T-cell (primary cell): ENCODE data around the gene ADAM11. TPM values are rescaled to one million over a fixed set of nuclear protein-coding genes. Genes with fewer than 3 reads are reported as not detected.
A peak's percentile ranks its signal among the peaks of the same experiment; 100 is the strongest.
"Not testable (repeated sequence)": the region's sequence is repeated elsewhere in the genome, so short reads cannot be mapped to it uniquely, and the experiment has no call there.

Source experiments
- ATAC-seq, 4 experiments: fragments of 200-7000 bp in 3 of 4; fragments of 150-1000 bp in 1 of 4; cut with Tn5 transposase; replicated peaks in 1 of 4; 1 replicate in 3 of 4; 2 replicates in 1 of 4; pipeline ENCODE4 v1.10.0; 2021; ENCODE audit warnings: moderate library complexity in 3 of 4, mild to moderate bottlenecking in 2 of 4, moderate number of reproducible peaks in 1 of 4
- CTCF ChIA-PET, 2 donors: fragments of 300-600 bp; sonication (Branson Sonifier 250); formaldehyde crosslinking; loops; one replicate each; lab custom pipeline; 2022; ENCODE audit warnings: antibody characterized with exemption in 2 of 2; lab: Charles Lee
- POLR2A ChIA-PET, 2 donors: fragments of 300-600 bp; sonication (Branson Sonifier 250); formaldehyde crosslinking; loops; one replicate each; lab custom pipeline; 2022; ENCODE audit warnings: antibody characterized with exemption in 2 of 2; lab: Charles Lee
- DNase-seq, 35 experiments: peaks; one replicate each; pipeline versions ENCODE4 v3.0.0 to v3.0.0-alpha.2; 2013 to 2023
- H3K27ac ChIP-seq: one replicate; pipeline ENCODE4 v1.5.1; 2013; ENCODE audit warnings: low read length
- H3K27me3 ChIP-seq, 2 experiments: replicated peaks in 1 of 2; 1 replicate in 1 of 2; 2 replicates in 1 of 2; pipeline versions ENCODE4 v1.6.1 to v1.7.0; 2013; ENCODE audit warnings: low read length in 1 of 2, mixed read lengths in 1 of 2; ENCODE audit not compliant: control insufficient read depth in 2 of 2, insufficient read depth in 2 of 2; ENCODE audit errors: extremely low read depth in 1 of 2
- H3K36me3 ChIP-seq, 2 donors: 1 replicate in 1 of 2; 2 replicates in 1 of 2; pipeline versions ENCODE4 v1.6.1 to v1.7.0; 2013; ENCODE audit warnings: low read length in 1 of 2; ENCODE audit not compliant: control insufficient read depth in 2 of 2, insufficient read depth in 1 of 2; ENCODE audit errors: extremely low read depth in 1 of 2
- H3K4me1 ChIP-seq, 2 experiments: 1 replicate in 1 of 2; 2 replicates in 1 of 2; pipeline versions ENCODE4 v1.6.1 to v1.7.0; 2013; ENCODE audit warnings: low read length in 2 of 2, mixed read lengths in 1 of 2; ENCODE audit not compliant: insufficient read depth in 2 of 2, control insufficient read depth in 1 of 2; ENCODE audit errors: extremely low read depth in 1 of 2
- H3K4me3 ChIP-seq, 2 donors: 1 replicate in 1 of 2; 2 replicates in 1 of 2; pipeline versions ENCODE4 v1.5.1 to v1.7.0; 2013; ENCODE audit warnings: mild to moderate bottlenecking in 2 of 2, low read length in 1 of 2, moderate library complexity in 1 of 2; ENCODE audit not compliant: control insufficient read depth in 1 of 2; ENCODE audit errors: extremely low read depth in 1 of 2
- H3K9me3 ChIP-seq: 2 replicates; pipeline ENCODE4 v1.7.0; 2013
- H3K27ac Mint-ChIP-seq, 2 donors: one replicate each; pipeline ENCODE4 v1.8.0; 2020 to 2021; ENCODE audit warnings: mild to moderate bottlenecking in 2 of 2, mixed read lengths in 2 of 2
- H3K27me3 Mint-ChIP-seq, 2 donors: one replicate each; pipeline ENCODE4 v1.8.0; 2021 to 2022; ENCODE audit warnings: mixed read lengths in 2 of 2
- H3K36me3 Mint-ChIP-seq: one replicate; pipeline ENCODE4 v1.8.0; 2021; ENCODE audit warnings: mixed read lengths
- H3K4me1 Mint-ChIP-seq, 3 donors: one replicate each; pipeline ENCODE4 v1.8.0; 2020 to 2022; ENCODE audit warnings: mixed read lengths in 3 of 3, mild to moderate bottlenecking in 1 of 3
- H3K4me3 Mint-ChIP-seq, 3 donors: one replicate each; pipeline ENCODE4 v1.8.0; 2020 to 2022; ENCODE audit warnings: mild to moderate bottlenecking in 3 of 3, mixed read lengths in 3 of 3, moderate library complexity in 3 of 3
- H3K9me3 Mint-ChIP-seq, 3 donors: one replicate each; pipeline ENCODE4 v1.8.0; 2020 to 2022; ENCODE audit warnings: mixed read lengths in 3 of 3
- WGBS: methylation state at CpG from one replicate; pipeline ENCODE4 v1.1.5; 2013; ENCODE audit warnings: missing lambda C conversion rate; ENCODE audit not compliant: insufficient coverage; 5-methylcytosine and 5-hydroxymethylcytosine counted together
- total RNA-seq, 35 experiments: library from RNA in 6 of 35; stranded (reverse) in 6 of 35; fragments of 120-200 nt in 1 of 35; gene quantifications; one replicate each; pipeline versions ENCODE4 v1.2.1 to v1.2.4 and lab custom pipeline; 2013 to 2026

Gene ADAM11
- total RNA-seq, 5 donors from 2014 or later (not counting 1 experiment from before 2014, with no cell fraction given), result 0.43 to 1.0 (median 0.68) TPM

DNA sequence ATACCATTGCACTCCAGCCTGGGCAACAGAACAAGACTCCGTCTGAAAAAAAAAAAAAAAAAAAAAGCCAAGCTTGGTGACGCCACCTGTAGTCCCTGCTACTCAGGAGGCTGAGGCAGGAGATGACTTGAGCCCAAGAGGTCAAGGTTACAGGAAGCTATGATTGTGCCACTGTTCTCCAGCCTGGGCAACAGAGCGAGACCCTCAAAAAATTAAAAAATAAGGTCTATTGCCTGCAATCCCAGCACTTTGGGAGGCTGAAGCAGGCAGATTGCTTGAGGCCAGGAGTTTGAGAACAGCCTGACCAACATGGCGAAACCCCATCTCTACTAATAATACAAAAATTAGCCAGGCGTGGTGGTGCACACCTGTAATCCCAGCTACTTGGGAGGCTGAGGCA is 3.6 kb upstream of the ADAM11 start:
- H3K27ac ChIP-seq, H3K9me3 Mint-ChIP-seq, DNase-seq, ATAC-seq, H3K4me1 Mint-ChIP-seq, H3K36me3 ChIP-seq, POLR2A ChIA-PET, H3K4me3 ChIP-seq, H3K4me3 Mint-ChIP-seq, H3K27ac Mint-ChIP-seq, H3K9me3 ChIP-seq: not testable (repeated sequence)
- CTCF ChIA-PET, result interaction anchor here in 1 of 2 donors (0.6 kb wide), 1 partner anchor 64 kb away, joined by 6 read pairs; no protein-coding TSS in a partner anchor
- Histone ChIP-seq H3K27me3 (peaks cover 2 to 41% of the 10 kb centered on the region in 2 experiments), H3K4me1 (peaks cover 0 to 13% of the 10 kb centered on the region in 2 experiments)
- Mint-ChIP-seq H3K36me3 (peaks cover 12% of the 10 kb centered on the region), H3K27me3 (peaks cover 7 to 20% of the 10 kb centered on the region in 2 donors)
- WGBS, result 92% methylated on average over 2 of the region's 5 CpGs

DNA sequence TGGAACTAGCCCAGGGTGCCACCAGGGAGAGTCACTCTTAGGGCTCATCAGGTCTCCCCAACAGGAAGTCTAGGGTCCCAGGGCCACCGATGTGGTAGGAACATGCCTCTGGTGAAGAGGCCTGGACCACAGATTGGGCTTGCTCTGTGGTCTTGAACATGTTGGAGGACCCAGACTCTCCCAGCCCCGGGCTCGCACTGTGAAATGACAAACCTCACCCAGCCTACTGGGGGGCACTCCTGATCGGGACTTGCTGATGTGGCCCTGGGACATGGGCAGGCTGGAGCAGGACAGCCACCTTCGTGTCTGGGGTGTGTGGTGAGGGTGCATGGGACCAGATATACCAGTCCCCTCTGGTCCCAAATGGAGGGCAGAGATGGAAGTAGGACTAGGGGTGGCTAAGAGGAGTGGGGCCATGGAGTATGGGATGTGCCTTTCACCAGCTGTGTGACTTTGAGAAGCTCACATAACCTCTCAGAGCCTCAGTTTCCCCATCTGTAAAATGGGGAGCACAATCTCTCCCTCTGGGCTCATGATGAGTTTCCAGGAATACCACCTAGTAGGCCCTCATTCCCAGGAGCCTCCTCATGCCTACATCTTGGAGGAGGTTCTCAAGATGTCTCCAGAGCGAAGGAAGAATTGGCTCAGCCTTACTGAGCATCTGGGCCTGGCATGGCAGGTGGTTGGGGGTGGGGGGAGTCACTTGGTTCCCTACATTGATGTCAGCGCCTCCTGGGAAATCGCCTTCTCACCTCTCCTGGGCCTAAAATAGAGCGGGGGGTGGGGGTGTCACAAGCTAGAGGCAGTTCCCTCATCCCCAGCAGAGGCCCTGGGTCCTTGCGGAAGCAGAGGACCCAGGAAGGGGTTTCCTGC is 1.5 kb upstream of the ADAM11 start:
- no peak overlapping the region for H3K27ac Mint-ChIP-seq
- no peak for DNase-seq

GRCh38 chr17:44757918-44758413 is 822 bp upstream of the ADAM11 start:
- ChIA-PET POLR2A (no interaction called here), CTCF (interaction anchor here in 1 of 2 donors (0.5 kb wide), 1 partner anchor 15 kb away, joined by 3 read pairs; no protein-coding TSS in a partner anchor)
- Histone ChIP-seq H3K27ac (no peak overlapping the region), H3K4me3 (no peak overlapping the region), H3K4me1 (peaks cover 0 to 13% of the 10 kb centered on the region in 2 experiments), H3K36me3 (no peaks in the 10 kb centered on the region), H3K9me3 (no peaks in the 10 kb centered on the region), H3K27me3 (peaks cover 2 to 63% of the 10 kb centered on the region in 2 experiments)
- H3K4me3 Mint-ChIP-seq, result peak overlapping the region; percentile 41 to 74 (median 71)
- peak overlapping the region in 1 of 2 donors; percentile 49 for H3K27ac Mint-ChIP-seq
- WGBS, result 50% methylated on average over 2 of the region's 5 CpGs
- peaks cover 20 to 44% of the 10 kb centered on the region in 2 donors for H3K27me3 Mint-ChIP-seq
- H3K36me3 Mint-ChIP-seq, result no peaks in the 10 kb centered on the region
- ATAC-seq (no peak), DNase-seq (no peak)
- H3K4me1 Mint-ChIP-seq, result peaks cover 0 to 4% (median 2%) of the 10 kb centered on the region in 3 donors
- H3K9me3 Mint-ChIP-seq, result no peaks in the 10 kb centered on the region

More for the DNA sequence above, 1.5 kb upstream of the ADAM11 start:
- no peaks in the 10 kb centered on the region for H3K36me3 Mint-ChIP-seq
- no peak for ATAC-seq
- Histone ChIP-seq H3K9me3 (no peaks in the 10 kb centered on the region), H3K27me3 (peaks cover 2 to 58% of the 10 kb centered on the region in 2 experiments), H3K36me3 (no peaks in the 10 kb centered on the region), H3K4me3 (no peak overlapping the region), H3K27ac (no peak overlapping the region), H3K4me1 (peaks cover 0 to 13% of the 10 kb centered on the region in 2 experiments)
- peaks cover 0 to 4% (median 2%) of the 10 kb centered on the region in 3 donors for H3K4me1 Mint-ChIP-seq
- POLR2A ChIA-PET, result no interaction called here
- 79% methylated on average over 4 of the region's 10 CpGs for WGBS
- H3K27me3 Mint-ChIP-seq, result peaks cover 20 to 39% of the 10 kb centered on the region in 2 donors
- no peaks in the 10 kb centered on the region for H3K9me3 Mint-ChIP-seq
- peak overlapping the region in 2 of 3 donors; percentile 71 to 74 for H3K4me3 Mint-ChIP-seq
- CTCF ChIA-PET, result interaction anchor here (0.5 to 0.6 kb wide), 3 partner anchors 15 to 80 kb away, joined by 3 to 9 read pairs (median 3); no protein-coding TSS in a partner anchor

DNA sequence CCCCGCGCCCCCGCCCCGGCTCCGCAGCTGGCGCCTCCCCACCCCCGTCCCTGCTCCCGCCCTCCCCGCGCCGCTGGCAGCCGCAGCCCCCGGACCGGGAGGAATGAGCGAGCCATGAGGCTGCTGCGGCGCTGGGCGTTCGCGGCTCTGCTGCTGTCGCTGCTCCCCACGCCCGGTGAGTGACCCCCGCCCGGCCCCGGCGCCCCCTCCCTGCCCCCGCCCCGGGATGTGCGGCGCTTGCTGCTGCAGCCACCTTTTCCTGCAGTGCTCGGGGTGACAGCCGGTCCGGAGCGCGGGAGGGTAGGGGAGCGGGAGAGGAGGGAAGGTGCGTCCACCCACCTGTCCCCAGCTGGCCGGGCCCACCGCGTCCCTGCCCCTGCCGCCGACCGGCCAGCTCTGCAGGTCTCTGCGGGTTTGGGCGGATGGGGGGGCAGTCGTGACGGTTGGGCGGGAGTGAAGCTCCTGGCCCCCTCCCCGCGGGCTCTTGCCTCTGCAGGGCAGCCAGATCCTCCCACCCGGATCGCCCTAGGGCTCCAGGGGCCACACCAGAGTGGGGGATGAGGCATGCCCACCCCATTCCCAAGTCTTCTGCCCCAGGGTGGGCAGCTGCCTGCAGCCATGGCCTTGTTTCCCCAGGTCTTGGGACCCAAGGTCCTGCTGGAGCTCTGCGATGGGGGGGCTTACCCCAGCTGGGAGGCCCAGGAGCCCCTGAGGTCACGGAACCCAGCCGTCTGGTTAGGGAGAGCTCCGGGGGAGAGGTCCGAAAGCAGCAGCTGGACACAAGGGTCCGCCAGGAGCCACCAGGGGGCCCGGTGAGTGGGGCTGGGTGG is 513 bp downstream of the ADAM11 start:
- H3K27me3 Mint-ChIP-seq, result peaks cover 20 to 56% of the 10 kb centered on the region in 2 donors
- ChIA-PET CTCF (no interaction called here), POLR2A (no interaction called here)
- peak overlapping the region in 1 of 3 donors; percentile 24 for H3K4me3 Mint-ChIP-seq
- no peaks in the 10 kb centered on the region for H3K9me3 ChIP-seq
- peaks cover 2 to 65% of the 10 kb centered on the region in 2 experiments for H3K27me3 ChIP-seq
- DNase-seq (no peak), ATAC-seq (peak; percentile 26 to 45 (median 36))
- no peaks in the 10 kb centered on the region for H3K36me3 Mint-ChIP-seq
- no peak overlapping the region for H3K27ac ChIP-seq
- no peaks in the 10 kb centered on the region for H3K36me3 ChIP-seq
- H3K4me1 Mint-ChIP-seq, result peaks cover 0 to 4% (median 2%) of the 10 kb centered on the region in 3 donors
- H3K4me3 ChIP-seq, result peak overlapping the region; percentile 20 to 26
- no peaks in the 10 kb centered on the region for H3K9me3 Mint-ChIP-seq
- H3K27ac Mint-ChIP-seq, result no peak overlapping the region
- WGBS, result 11% methylated on average over 44 of the region's 60 CpGs
- H3K4me1 ChIP-seq, result peaks cover 0 to 13% of the 10 kb centered on the region in 2 experiments

DNA sequence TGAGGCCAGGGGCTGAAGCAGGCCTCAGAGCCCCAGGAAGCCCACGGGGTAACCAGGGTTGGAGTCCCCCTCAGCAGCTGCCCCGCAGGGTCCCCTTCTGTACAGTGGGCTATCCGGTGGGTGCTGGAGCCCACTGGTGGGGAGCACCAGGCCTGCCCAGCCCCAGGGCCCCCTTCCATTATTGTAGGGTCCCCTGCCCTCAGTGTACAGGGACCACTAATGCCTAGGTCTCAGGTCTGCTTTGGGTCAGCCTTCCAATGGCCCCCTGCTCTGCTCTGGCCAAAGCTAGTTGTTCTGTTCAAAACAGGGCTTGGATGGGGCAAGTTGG is 1.1 kb downstream of the ADAM11 start:
- POLR2A ChIA-PET, result no interaction called here
- 81% methylated on average over 3 of the region's 3 CpGs for WGBS

More for the DNA sequence above, 1.1 kb downstream of the ADAM11 start:
- Histone ChIP-seq H3K36me3 (no peaks in the 10 kb centered on the region), H3K27me3 (peaks cover 2 to 71% of the 10 kb centered on the region in 2 experiments), H3K4me3 (no peak overlapping the region), H3K27ac (no peak overlapping the region), H3K4me1 (peaks cover 0 to 13% of the 10 kb centered on the region in 2 experiments), H3K9me3 (no peaks in the 10 kb centered on the region)
- CTCF ChIA-PET, result no interaction called here
- Mint-ChIP-seq H3K4me3 (peak overlapping the region; percentile 6 to 24 (median 24)), H3K27ac (no peak overlapping the region), H3K36me3 (no peaks in the 10 kb centered on the region), H3K9me3 (no peaks in the 10 kb centered on the region), H3K27me3 (peaks cover 20 to 56% of the 10 kb centered on the region in 2 donors), H3K4me1 (peaks cover 0 to 4% (median 2%) of the 10 kb centered on the region in 3 donors)
- DNase-seq (no peak), ATAC-seq (no peak)
